LNCAP (cell line): ENCODE data around the gene XDH.

Source experiments
- TF ChIP-seq, protein P1 (sequence below): fragments of 450-650 bp; IDR thresholded peaks from 2 replicates; pipeline ENCODE4 v1.5.1; 2017; ENCODE audit warnings: mild to moderate bottlenecking

The XDH gene

GRCh38 chr2:31404302-31404701 is 10.2 kb downstream of the XDH start:
- TF ChIP-seq, protein P1, sequence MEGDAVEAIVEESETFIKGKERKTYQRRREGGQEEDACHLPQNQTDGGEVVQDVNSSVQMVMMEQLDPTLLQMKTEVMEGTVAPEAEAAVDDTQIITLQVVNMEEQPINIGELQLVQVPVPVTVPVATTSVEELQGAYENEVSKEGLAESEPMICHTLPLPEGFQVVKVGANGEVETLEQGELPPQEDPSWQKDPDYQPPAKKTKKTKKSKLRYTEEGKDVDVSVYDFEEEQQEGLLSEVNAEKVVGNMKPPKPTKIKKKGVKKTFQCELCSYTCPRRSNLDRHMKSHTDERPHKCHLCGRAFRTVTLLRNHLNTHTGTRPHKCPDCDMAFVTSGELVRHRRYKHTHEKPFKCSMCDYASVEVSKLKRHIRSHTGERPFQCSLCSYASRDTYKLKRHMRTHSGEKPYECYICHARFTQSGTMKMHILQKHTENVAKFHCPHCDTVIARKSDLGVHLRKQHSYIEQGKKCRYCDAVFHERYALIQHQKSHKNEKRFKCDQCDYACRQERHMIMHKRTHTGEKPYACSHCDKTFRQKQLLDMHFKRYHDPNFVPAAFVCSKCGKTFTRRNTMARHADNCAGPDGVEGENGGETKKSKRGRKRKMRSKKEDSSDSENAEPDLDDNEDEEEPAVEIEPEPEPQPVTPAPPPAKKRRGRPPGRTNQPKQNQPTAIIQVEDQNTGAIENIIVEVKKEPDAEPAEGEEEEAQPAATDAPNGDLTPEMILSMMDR: no peak

GRCh38 chr2:31402388-31402787 is 12.2 kb downstream of the XDH start:
- TF ChIP-seq, protein P1: no peak

GRCh38 chr2:31401580-31401979 is 13.0 kb downstream of the XDH start:
- TF ChIP-seq, protein P1: no peak

GRCh38 chr2:31398881-31399280 is 15.7 kb downstream of the XDH start:
- TF ChIP-seq, protein P1: no peak

GRCh38 chr2:31397094-31397493 is 17.4 kb downstream of the XDH start:
- TF ChIP-seq, protein P1: no peak

DNA sequence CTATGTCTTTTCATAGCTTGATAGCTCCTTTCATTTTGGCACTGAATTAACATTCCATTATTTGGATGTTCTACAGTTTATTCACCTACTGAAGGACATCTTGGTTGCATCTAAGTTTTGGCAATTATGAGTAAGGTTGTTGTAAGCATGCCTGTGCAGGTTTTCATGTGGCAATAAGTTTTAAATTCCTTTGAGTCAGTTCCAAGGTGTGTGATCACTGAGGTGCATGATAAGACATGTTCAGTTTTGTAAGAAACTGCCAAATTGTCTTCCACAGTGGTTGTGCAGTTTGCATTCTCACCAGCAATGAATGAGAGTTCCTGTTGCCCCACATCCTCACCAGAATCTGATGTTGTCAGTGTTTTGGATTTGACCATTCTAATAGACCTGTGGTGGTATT is 24.2 kb downstream of the XDH start:
- TF ChIP-seq, protein P1: no peak

- TF ChIP-seq, protein P1: no peak
These were observed 25.8 kb downstream of the XDH start for GRCh38 chr2:31388736-31389135.

DNA sequence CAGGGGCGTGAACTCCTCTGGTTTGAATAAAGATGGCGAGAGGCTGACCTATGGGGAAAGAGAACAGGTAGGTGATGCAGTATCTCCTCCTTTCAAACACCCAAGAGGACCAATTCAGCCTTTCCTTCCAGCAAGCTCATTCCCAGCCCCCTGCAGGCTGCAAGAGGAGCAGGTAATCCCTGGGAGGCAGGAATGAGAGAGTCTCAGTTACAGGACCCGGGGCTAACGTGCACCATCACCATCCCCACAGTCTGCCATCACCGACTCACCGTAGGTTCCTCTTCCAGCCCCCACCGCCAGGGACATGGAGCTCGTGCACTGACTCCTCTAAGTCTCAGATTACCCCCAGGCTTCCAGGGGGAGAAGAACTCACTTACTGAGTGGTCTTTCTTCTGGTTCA is 26.7 kb downstream of the XDH start:
- TF ChIP-seq, protein P1: no peak
